H1 (cell line): ENCODE measurements around the gene PLB1. TPM values are rescaled to one million over a fixed set of nuclear protein-coding genes. Genes with fewer than 3 reads are reported as not detected.

Source experiments
- CTCF ChIA-PET: fragments of 300-600 bp; sonication (Branson Sonifier 250); formaldehyde crosslinking; loops from one replicate; lab custom pipeline; 2021; ENCODE audit not compliant: partially characterized antibody; lab: Charles Lee
- POLR2A ChIA-PET: fragments of 300-600 bp; sonication (Branson Sonifier 250); formaldehyde crosslinking; loops from one replicate; lab custom pipeline; 2021; ENCODE audit warnings: inconsistent platforms; ENCODE audit not compliant: partially characterized antibody; lab: Charles Lee
- DNase-seq, 2 experiments: peaks; one replicate each; pipeline versions ENCODE4 v3.0.0 to v3.0.0-alpha.2; 2010 to 2022; ENCODE audit warnings: low spot score in 2 of 2, low read depth in 1 of 2, mixed read lengths in 1 of 2
- FAIRE-seq: peaks from 2 replicates; lab custom pipeline; 2011; peaks lifted over from hg19 to GRCh38; lab: Jason Lieb, UNC
- H2AFZ ChIP-seq: 2 replicates; pipeline ENCODE4 v1.8.1; 2012; ENCODE audit warnings: low read length, inconsistent platforms
- H2AK5ac ChIP-seq: 2 replicates; pipeline ENCODE4 v1.6.1; 2013; ENCODE audit warnings: low read depth, low read length
- H2BK120ac ChIP-seq: replicated peaks from 2 replicates; pipeline ENCODE3; 2013; ENCODE audit warnings: low read depth, low read length, inconsistent platforms
- H2BK12ac ChIP-seq: 2 replicates; pipeline ENCODE4 v1.6.1; 2013; ENCODE audit warnings: low read depth, low read length
- H2BK15ac ChIP-seq: 2 replicates; pipeline ENCODE4 v1.6.1; 2013; ENCODE audit warnings: low read length
- H2BK20ac ChIP-seq: 2 replicates; pipeline ENCODE4 v1.6.1; 2013; ENCODE audit warnings: low read length
- H2BK5ac ChIP-seq: 2 replicates; pipeline ENCODE4 v1.6.1; 2013; ENCODE audit warnings: low read depth, low read length
- H3K14ac ChIP-seq: 2 replicates; pipeline ENCODE4 v1.6.1; 2013; ENCODE audit warnings: inconsistent platforms; ENCODE audit not compliant: insufficient read length
- H3K18ac ChIP-seq: 2 replicates; pipeline ENCODE4 v1.6.1; 2013; ENCODE audit warnings: low read length; ENCODE audit errors: extremely low read depth
- H3K23ac ChIP-seq: 2 replicates; pipeline ENCODE4 v1.6.1; 2013; ENCODE audit warnings: inconsistent platforms; ENCODE audit not compliant: insufficient read length
- H3K23me2 ChIP-seq: 2 replicates; pipeline ENCODE4 v1.6.1; 2013; ENCODE audit warnings: low read depth, low read length
- H3K27ac ChIP-seq: 2 replicates; pipeline ENCODE4 v1.6.1; 2011; ENCODE audit warnings: low read depth, low read length, inconsistent platforms
- H3K27me3 ChIP-seq, 4 experiments: replicated peaks in 1 of 4; 1 replicate in 1 of 4; 2 replicates in 3 of 4; pipeline versions ENCODE4 v1.6.1 to v1.8.1; 2011 to 2013; ENCODE audit warnings: low read length in 3 of 4, mild to moderate bottlenecking in 3 of 4, inconsistent platforms in 2 of 4, mixed read lengths in 2 of 4, moderate library complexity in 1 of 4; ENCODE audit not compliant: control insufficient read depth in 3 of 4, insufficient read depth in 3 of 4; ENCODE audit errors: extremely low read depth in 1 of 4
- H3K36me3 ChIP-seq, 4 experiments: 2 replicates each; pipeline versions ENCODE4 v1.6.1 to v1.8.1; 2011 to 2013; ENCODE audit warnings: mild to moderate bottlenecking in 4 of 4, low read length in 3 of 4, moderate library complexity in 2 of 4, control low read depth in 1 of 4, inconsistent platforms in 1 of 4; ENCODE audit not compliant: insufficient read depth in 4 of 4, control insufficient read depth in 2 of 4
- H3K4ac ChIP-seq: replicated peaks from 2 replicates; pipeline ENCODE3; 2013; ENCODE audit warnings: low read length, low read depth, mixed read lengths, inconsistent platforms; ENCODE audit not compliant: insufficient read length
- H3K4me1 ChIP-seq, 4 experiments: replicated peaks in 1 of 4; 1 replicate in 1 of 4; 2 replicates in 3 of 4; pipeline versions ENCODE4 v1.6.1 to v1.8.1; 2011 to 2013; ENCODE audit warnings: low read length in 3 of 4, inconsistent platforms in 2 of 4, mixed read lengths in 1 of 4; ENCODE audit not compliant: insufficient read depth in 4 of 4, control insufficient read depth in 3 of 4
- H3K4me2 ChIP-seq, 2 experiments: 2 replicates each; pipeline versions ENCODE4 v1.6.1 to v1.8.1; 2011 to 2013; ENCODE audit warnings: low read depth in 2 of 2, low read length in 2 of 2, control low read depth in 1 of 2, inconsistent platforms in 1 of 2, mild to moderate bottlenecking in 1 of 2; ENCODE audit not compliant: insufficient read depth in 1 of 2
- H3K4me3 ChIP-seq, 4 experiments: fragments of 200-600, 300-600 bp in 1 of 4; sonication (generic), shearing (Covaris generic), sonication (Bioruptor Twin) in 1 of 4; 2 replicates each; pipeline versions ENCODE4 v1.5.1 to v1.8.1; 2011 to 2016; ENCODE audit warnings: low read length in 4 of 4, low read depth in 3 of 4, control low read depth in 2 of 4, inconsistent platforms in 2 of 4, mild to moderate bottlenecking in 2 of 4, mixed read lengths in 1 of 4, moderate library complexity in 1 of 4; ENCODE audit not compliant: insufficient read depth in 2 of 4; ENCODE audit errors: extremely low read depth in 1 of 4
- H3K56ac ChIP-seq: replicated peaks from 2 replicates; pipeline ENCODE3; 2013; ENCODE audit warnings: low read depth, mild to moderate bottlenecking, mixed read lengths, low read length, inconsistent platforms; ENCODE audit not compliant: insufficient read length
- H3K79me1 ChIP-seq: 2 replicates; pipeline ENCODE4 v1.6.1; 2013; ENCODE audit warnings: low read depth, low read length, control low read depth
- H3K79me2 ChIP-seq, 2 experiments: 2 replicates each; pipeline versions ENCODE4 v1.6.1 to v1.8.1; 2012 to 2013; ENCODE audit warnings: low read length in 2 of 2, mild to moderate bottlenecking in 2 of 2, inconsistent platforms in 1 of 2; ENCODE audit not compliant: insufficient read depth in 2 of 2, control insufficient read depth in 1 of 2
- H3K9ac ChIP-seq, 4 experiments: replicated peaks in 1 of 4; 1 replicate in 1 of 4; 2 replicates in 3 of 4; pipeline versions ENCODE4 v1.6.1 to v1.8.1; 2011 to 2013; ENCODE audit warnings: low read depth in 3 of 4, low read length in 3 of 4, control low read depth in 2 of 4, mild to moderate bottlenecking in 2 of 4, moderate library complexity in 2 of 4, inconsistent platforms in 1 of 4; ENCODE audit errors: extremely low read depth in 1 of 4
- H3K9me3 ChIP-seq, 2 experiments: 2 replicates each; pipeline versions ENCODE4 v1.6.1 to v1.8.1; 2012 to 2013; ENCODE audit warnings: mild to moderate bottlenecking in 2 of 2, moderate library complexity in 2 of 2, control low read depth in 1 of 2, inconsistent platforms in 1 of 2, low read depth in 1 of 2, low read length in 1 of 2, mixed read lengths in 1 of 2; ENCODE audit not compliant: insufficient read depth in 2 of 2
- H4K20me1 ChIP-seq, 2 experiments: replicated peaks in 1 of 2; 2 replicates each; pipeline versions ENCODE3 to v1.8.1; 2011 to 2013; ENCODE audit warnings: inconsistent platforms in 2 of 2, low read length in 2 of 2, mild to moderate bottlenecking in 1 of 2; ENCODE audit not compliant: insufficient read depth in 2 of 2, control insufficient read depth in 1 of 2
- H4K5ac ChIP-seq: 2 replicates; pipeline ENCODE4 v1.6.1; 2013; ENCODE audit warnings: low read length, low read depth, mixed read lengths, inconsistent platforms; ENCODE audit not compliant: insufficient read length
- H4K8ac ChIP-seq: 2 replicates; pipeline ENCODE4 v1.8.0; 2013; ENCODE audit warnings: mild to moderate bottlenecking, moderate library complexity, low read length, inconsistent platforms; ENCODE audit not compliant: insufficient read depth; ENCODE audit errors: extremely low read depth
- H4K91ac ChIP-seq: replicated peaks from 2 replicates; pipeline ENCODE3; 2013; ENCODE audit warnings: low read length, mixed read lengths, inconsistent platforms; ENCODE audit not compliant: insufficient read length
- HDAC6 ChIP-seq: IDR thresholded peaks from one replicate; pipeline ENCODE4 v1.7.1; 2012; ENCODE audit warnings: low read depth, mild to moderate bottlenecking, inconsistent platforms, low read length, moderate library complexity
- JUN ChIP-seq: IDR thresholded peaks from 2 replicates; pipeline ENCODE4 v1.6.1; 2011; ENCODE audit warnings: low read depth, mild to moderate bottlenecking, improper control_type of control experiment, low read length
- WGBS, 2 experiments: shearing (Covaris generic) in 1 of 2; methylation state at CpG; one replicate each; pipeline versions ENCODE4 v1.1.6 to v1.1.7; 2013 to 2015; ENCODE audit warnings: low lambda C conversion rate in 2 of 2, mixed read lengths in 2 of 2, inconsistent platforms in 1 of 2, low coverage in 1 of 2, missing lambda C conversion rate in 1 of 2; ENCODE audit not compliant: insufficient replicate concordance in 2 of 2, insufficient coverage in 1 of 2, insufficient read length in 1 of 2; ENCODE audit errors: extremely low coverage in 1 of 2, missing lambda C conversion rate in 1 of 2; 5-methylcytosine and 5-hydroxymethylcytosine counted together
- polyA plus RNA-seq, 7 experiments: library from polyadenylated mRNA; depleted of rRNA in 3 of 7; stranded (reverse) in 5 of 7; unstranded in 2 of 7; fragments of >200 nt in 5 of 7; fragments of 200-250 nt in 2 of 7; gene quantifications; 1 replicate in 5 of 7; 2 replicates in 1 of 7; 4 replicates in 1 of 7; pipeline versions ENCODE4 v1.2.1 to v1.2.3, GENCODE V29; 2011 to 2013; ENCODE audit warnings: missing spikeins in 2 of 7, mixed read lengths in 2 of 7
- total RNA-seq: library from RNA; stranded (reverse); fragmentation: NEBNext Ultra II Directional; extraction: Animal tissue kit (Norgen Biotek cat#: 25700); gene quantifications from 2 replicates; pipeline ENCODE4 v1.2.1, GENCODE V29; 2021
- TF ChIP-seq, protein P1 (sequence below), 3 experiments: IDR thresholded peaks; 1 replicate in 2 of 3; 2 replicates in 1 of 3; pipeline versions ENCODE4 v1.5.1 to v1.6.1; 2011; ENCODE audit warnings: low read length in 3 of 3, mild to moderate bottlenecking in 3 of 3, inconsistent platforms in 2 of 3, low read depth in 1 of 3, moderate library complexity in 1 of 3; ENCODE audit not compliant: insufficient read depth in 1 of 3; ENCODE audit errors: control extremely low read depth in 1 of 3

Gene PLB1
- total and polyA plus RNA-seq, 2 of the 8 experiments (the other 6 are each of a cell fraction or from before 2014, with no cell fraction given) = 0.20 to 0.36 TPM

DNA sequence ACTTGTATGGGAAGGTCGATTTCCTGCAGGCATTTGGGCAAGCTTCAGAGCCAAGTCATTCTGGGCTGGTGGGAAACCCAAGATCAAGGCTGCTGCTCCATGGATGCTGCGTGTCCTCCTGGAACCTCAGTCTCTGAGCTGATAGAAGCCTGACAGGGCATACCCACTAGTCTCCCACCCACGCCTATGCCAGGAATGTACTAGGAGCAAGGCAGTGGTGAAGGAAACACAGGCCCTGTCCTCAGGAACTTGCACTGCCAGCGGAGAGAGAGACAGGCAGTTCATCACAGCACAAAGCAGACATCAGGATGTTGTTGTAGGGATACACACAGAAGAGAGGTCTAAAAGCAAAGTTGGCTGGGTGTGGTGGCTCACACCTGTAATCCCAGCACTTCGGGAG, 84.2 kb downstream of the PLB1 start:
- H3K4me1 ChIP-seq = peaks cover 0 to 5% (median 0%) of the 10 kb centered on the region in 4 experiments; a peak in 4 of 7 replicates
- no peaks in the 10 kb centered on the region for H3K36me3 ChIP-seq
- POLR2A ChIA-PET = no interaction called here
- no peaks in the 10 kb centered on the region for H3K9me3 ChIP-seq
- H3K4ac ChIP-seq = no peak overlapping the region
- H3K23me2 ChIP-seq = no peaks in the 10 kb centered on the region
- DNase-seq (no peak), FAIRE-seq (no peak)
- H2AFZ ChIP-seq = no peak overlapping the region
- no peaks in the 10 kb centered on the region for H3K79me1 ChIP-seq
- 0 out of 2 replicates have a peak overlapping the region, but pooled peaks have one; percentile 14 for H4K8ac ChIP-seq
- H3K27me3 ChIP-seq = no peaks in the 10 kb centered on the region
- no peak overlapping the region for H3K18ac ChIP-seq
- H4K20me1 ChIP-seq = no peaks in the 10 kb centered on the region
- H4K91ac ChIP-seq = no peak overlapping the region
- WGBS, 2 experiments = 80% methylated on average over 5 of the region's 5 CpGs; no CpG with 5 or more reads in 1 of the 2 experiments
- H2BK120ac ChIP-seq = no peak overlapping the region
- no peak for TF ChIP-seq JUN
- TF ChIP-seq, protein P1, sequence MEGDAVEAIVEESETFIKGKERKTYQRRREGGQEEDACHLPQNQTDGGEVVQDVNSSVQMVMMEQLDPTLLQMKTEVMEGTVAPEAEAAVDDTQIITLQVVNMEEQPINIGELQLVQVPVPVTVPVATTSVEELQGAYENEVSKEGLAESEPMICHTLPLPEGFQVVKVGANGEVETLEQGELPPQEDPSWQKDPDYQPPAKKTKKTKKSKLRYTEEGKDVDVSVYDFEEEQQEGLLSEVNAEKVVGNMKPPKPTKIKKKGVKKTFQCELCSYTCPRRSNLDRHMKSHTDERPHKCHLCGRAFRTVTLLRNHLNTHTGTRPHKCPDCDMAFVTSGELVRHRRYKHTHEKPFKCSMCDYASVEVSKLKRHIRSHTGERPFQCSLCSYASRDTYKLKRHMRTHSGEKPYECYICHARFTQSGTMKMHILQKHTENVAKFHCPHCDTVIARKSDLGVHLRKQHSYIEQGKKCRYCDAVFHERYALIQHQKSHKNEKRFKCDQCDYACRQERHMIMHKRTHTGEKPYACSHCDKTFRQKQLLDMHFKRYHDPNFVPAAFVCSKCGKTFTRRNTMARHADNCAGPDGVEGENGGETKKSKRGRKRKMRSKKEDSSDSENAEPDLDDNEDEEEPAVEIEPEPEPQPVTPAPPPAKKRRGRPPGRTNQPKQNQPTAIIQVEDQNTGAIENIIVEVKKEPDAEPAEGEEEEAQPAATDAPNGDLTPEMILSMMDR (IDR thresholded peaks at IDR 0.05; ENCODE audit: control extremely low read depth in 1 of 3, insufficient read depth in 1 of 3, low read depth in 1 of 3, low read length in 3 of 3) = no peak
- TF ChIP-seq HDAC6 = no peak
- TF ChIP-seq, all 59 proteins: peak for 0
- Histone ChIP-seq H4K5ac (no peak overlapping the region), H2AK5ac (no peak overlapping the region), H2BK5ac (no peak overlapping the region), H3K23ac (no peak overlapping the region), H2BK20ac (no peak overlapping the region), H3K56ac (no peak overlapping the region), H2BK12ac (no peak overlapping the region), H3K4me3 (no peak overlapping the region), H3K4me2 (no peak overlapping the region), H3K27ac (no peak overlapping the region), H2BK15ac (no peak overlapping the region), H3K79me2 (no peaks in the 10 kb centered on the region), H3K9ac (no peak overlapping the region), H3K14ac (no peak overlapping the region)
- CTCF ChIA-PET = interaction anchor here (0.9 to 9.6 kb wide), 4 partner anchors 13 to 172 kb away, joined by 3 to 55 read pairs (median 12); partner anchors contain the start of gene PPP1CB
